ENCODE results near the gene IKBKE. TPM values are rescaled to one million over a fixed set of nuclear protein-coding genes. Genes with fewer than 3 reads are reported as not detected.

The IKBKE gene
- total RNA-seq, 1 experiment from 2014 or later = 6.6 TPM

DNA sequence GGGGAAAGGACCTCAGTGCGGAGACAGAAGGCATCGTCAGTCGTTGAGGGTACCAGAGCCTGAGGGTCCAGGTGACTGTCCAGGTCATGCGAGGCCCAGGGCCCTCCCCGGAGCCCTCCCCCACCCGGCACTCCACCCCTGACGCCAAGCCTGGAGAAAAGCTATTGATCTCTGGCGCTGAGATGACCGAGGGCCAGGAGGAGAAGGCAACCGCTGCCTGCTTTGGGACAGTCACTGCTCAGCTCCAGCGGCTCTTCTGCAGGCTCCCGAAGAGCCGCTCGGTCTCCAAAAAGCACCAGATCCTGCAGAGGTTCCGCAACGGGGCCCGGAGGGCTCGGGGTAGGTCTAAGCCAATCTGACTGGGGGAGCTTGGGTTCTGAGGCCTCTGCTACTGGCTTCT, 47.9 kb downstream of the IKBKE start:
- Mint-ChIP-seq H3K4me3 (no peak overlapping the region), H3K4me1 (peaks cover 4% of the 10 kb centered on the region in 2 experiments; a peak in 3 of 4 replicates), H3K27me3 (ENCODE audit: low read depth) (peaks cover 12% of the 10 kb centered on the region), H3K27ac (no peak overlapping the region), H3K36me3 (ENCODE audit: insufficient read depth in 1 of 3, low read depth in 3 of 3) (no peaks in the 10 kb centered on the region), H3K9me3 (no peaks in the 10 kb centered on the region)
- Histone ChIP-seq H4K20me1 (ENCODE audit: control insufficient read depth, insufficient read depth, insufficient read length) (no peaks in the 10 kb centered on the region), H3T11ph (ENCODE audit: low read length) (no peak overlapping the region), H3K23me2 (ENCODE audit: insufficient read length, low read depth, low read length, poor library complexity, severe bottlenecking) (no peaks in the 10 kb centered on the region), H2BK120ac (ENCODE audit: low read depth, low read length, poor library complexity, severe bottlenecking) (no peak overlapping the region), H4K8ac (replicated peaks; ENCODE audit: insufficient read length, low read depth, low read length) (no peak overlapping the region), H3K27me3 (ENCODE audit: insufficient read depth, low read length) (no peaks in the 10 kb centered on the region), H2AFZ (ENCODE audit: low read length) (no peak overlapping the region), H3K4ac (ENCODE audit: low read depth, low read length) (no peak overlapping the region), H3K23ac (ENCODE audit: insufficient read length, low read depth, low read length) (no peak overlapping the region), H3K9ac (ENCODE audit: extremely low read depth, insufficient read length, low read length) (no peak overlapping the region), H4K5ac (ENCODE audit: insufficient read length, low read depth, low read length) (no peak overlapping the region), H3K4me2 (ENCODE audit: insufficient read depth, insufficient read length, low read length) (no peak overlapping the region), H3K79me1 (ENCODE audit: insufficient read depth, low read depth, low read length, poor library complexity, severe bottlenecking) (no peaks in the 10 kb centered on the region), H3K9me3 (ENCODE audit: control insufficient read depth, low read depth, low read length) (no peaks in the 10 kb centered on the region), H3K79me2 (ENCODE audit: insufficient read depth, low read length) (no peaks in the 10 kb centered on the region), H3K56ac (ENCODE audit: insufficient read length, low read depth, low read length) (no peak overlapping the region), H2BK12ac (ENCODE audit: insufficient read length, low read depth, low read length) (no peak overlapping the region), H3K4me1 (ENCODE audit: insufficient read depth, low read length) (no peaks in the 10 kb centered on the region), H3K18ac (ENCODE audit: insufficient read length, low read depth, low read length) (no peak overlapping the region), H2BK5ac (ENCODE audit: insufficient read length, low read length) (no peak overlapping the region), H2BK20ac (ENCODE audit: low read depth, low read length, poor library complexity, severe bottlenecking) (no peak overlapping the region), H3K27ac (ENCODE audit: insufficient read length, low read depth, low read length) (no peak overlapping the region), H2AK5ac (ENCODE audit: insufficient read length, low read length) (no peak overlapping the region), H2BK15ac (ENCODE audit: low read depth, low read length) (no peak overlapping the region), H4K91ac (ENCODE audit: insufficient read length, low read depth, low read length) (no peak overlapping the region), H3K14ac (ENCODE audit: insufficient read depth, low read length) (no peak overlapping the region)
- DNase-seq = no peak
- TF ChIP-seq, protein P1, sequence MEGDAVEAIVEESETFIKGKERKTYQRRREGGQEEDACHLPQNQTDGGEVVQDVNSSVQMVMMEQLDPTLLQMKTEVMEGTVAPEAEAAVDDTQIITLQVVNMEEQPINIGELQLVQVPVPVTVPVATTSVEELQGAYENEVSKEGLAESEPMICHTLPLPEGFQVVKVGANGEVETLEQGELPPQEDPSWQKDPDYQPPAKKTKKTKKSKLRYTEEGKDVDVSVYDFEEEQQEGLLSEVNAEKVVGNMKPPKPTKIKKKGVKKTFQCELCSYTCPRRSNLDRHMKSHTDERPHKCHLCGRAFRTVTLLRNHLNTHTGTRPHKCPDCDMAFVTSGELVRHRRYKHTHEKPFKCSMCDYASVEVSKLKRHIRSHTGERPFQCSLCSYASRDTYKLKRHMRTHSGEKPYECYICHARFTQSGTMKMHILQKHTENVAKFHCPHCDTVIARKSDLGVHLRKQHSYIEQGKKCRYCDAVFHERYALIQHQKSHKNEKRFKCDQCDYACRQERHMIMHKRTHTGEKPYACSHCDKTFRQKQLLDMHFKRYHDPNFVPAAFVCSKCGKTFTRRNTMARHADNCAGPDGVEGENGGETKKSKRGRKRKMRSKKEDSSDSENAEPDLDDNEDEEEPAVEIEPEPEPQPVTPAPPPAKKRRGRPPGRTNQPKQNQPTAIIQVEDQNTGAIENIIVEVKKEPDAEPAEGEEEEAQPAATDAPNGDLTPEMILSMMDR (conservative IDR thresholded peaks at IDR 0.05) = no peak
- WGBS (ENCODE audit: extremely low coverage, insufficient read length, low lambda C conversion rate) = no CpG with 5 or more reads among the region's 18 CpGs

All from H9 (cell line).